Chondrocyte (in vitro differentiated cells): ENCODE measurements around the gene SRPX. TPM values are rescaled to one million over a fixed set of nuclear protein-coding genes. Genes with fewer than 3 reads are reported as not detected.

Experiments used
- DNase-seq: peaks from one replicate; pipeline ENCODE4 v3.0.0; 2021; ENCODE audit warnings: mixed read lengths, low spot score
- H3K27ac Mint-ChIP-seq: one replicate; pipeline ENCODE4 v1.8.0; 2021; ENCODE audit warnings: mild to moderate bottlenecking, moderate library complexity, mixed read lengths; ENCODE audit not compliant: unreplicated experiment
- H3K27me3 Mint-ChIP-seq: 2 replicates; pipeline ENCODE4 v1.8.0; 2021; ENCODE audit warnings: low read depth, mixed read lengths
- H3K36me3 Mint-ChIP-seq: 2 replicates; pipeline ENCODE4 v1.8.0; 2021; ENCODE audit warnings: low read depth, mixed read lengths
- H3K4me1 Mint-ChIP-seq: 2 replicates; pipeline ENCODE4 v1.8.0; 2021; ENCODE audit warnings: low read depth, mild to moderate bottlenecking, mixed read lengths
- H3K4me3 Mint-ChIP-seq: one replicate; pipeline ENCODE4 v1.8.0; 2021; ENCODE audit warnings: mild to moderate bottlenecking, moderate library complexity, mixed read lengths; ENCODE audit not compliant: unreplicated experiment
- H3K9me3 Mint-ChIP-seq: 2 replicates; pipeline ENCODE4 v1.8.0; 2021; ENCODE audit warnings: low read depth, mixed read lengths
- total RNA-seq: library from RNA; stranded (reverse); gene quantifications from 3 replicates; pipeline ENCODE4 v1.2.1, GENCODE V29; 2021
- TF ChIP-seq, protein P1 (sequence below): fragments of 200-600 bp; sonication (generic); IDR thresholded peaks from 2 replicates; pipeline ENCODE4 v1.5.0; 2021; ENCODE audit warnings: antibody characterized with exemption, mild to moderate bottlenecking, moderate library complexity

Gene SRPX
- total RNA-seq, 1 donor from 2014 or later = 35.8 TPM

DNA sequence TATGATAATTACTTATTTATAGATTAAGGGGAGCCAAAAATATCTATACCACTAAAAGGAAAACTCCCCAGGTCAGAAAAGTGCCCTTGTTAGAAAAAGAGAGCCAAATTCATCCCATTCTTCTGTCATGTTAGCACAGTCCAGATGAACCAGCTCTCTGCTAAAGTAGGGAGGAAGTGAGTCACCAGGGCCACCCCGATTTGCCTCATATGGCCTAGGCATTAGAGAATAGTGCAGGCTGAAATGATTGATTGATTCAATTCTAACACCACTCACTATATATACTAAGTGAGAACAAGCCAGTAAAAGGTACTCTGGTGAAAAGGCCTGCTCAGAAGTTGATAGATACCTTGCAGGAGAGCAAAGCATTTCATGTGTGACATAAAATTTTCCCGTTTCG, 94.5 kb downstream of the SRPX start:
- H3K4me1 Mint-ChIP-seq = no peaks in the 10 kb centered on the region
- peaks cover 7% of the 10 kb centered on the region for H3K9me3 Mint-ChIP-seq
- no peak overlapping the region for H3K27ac Mint-ChIP-seq
- H3K27me3 Mint-ChIP-seq = no peaks in the 10 kb centered on the region
- H3K36me3 Mint-ChIP-seq = no peaks in the 10 kb centered on the region
- TF ChIP-seq, protein P1, sequence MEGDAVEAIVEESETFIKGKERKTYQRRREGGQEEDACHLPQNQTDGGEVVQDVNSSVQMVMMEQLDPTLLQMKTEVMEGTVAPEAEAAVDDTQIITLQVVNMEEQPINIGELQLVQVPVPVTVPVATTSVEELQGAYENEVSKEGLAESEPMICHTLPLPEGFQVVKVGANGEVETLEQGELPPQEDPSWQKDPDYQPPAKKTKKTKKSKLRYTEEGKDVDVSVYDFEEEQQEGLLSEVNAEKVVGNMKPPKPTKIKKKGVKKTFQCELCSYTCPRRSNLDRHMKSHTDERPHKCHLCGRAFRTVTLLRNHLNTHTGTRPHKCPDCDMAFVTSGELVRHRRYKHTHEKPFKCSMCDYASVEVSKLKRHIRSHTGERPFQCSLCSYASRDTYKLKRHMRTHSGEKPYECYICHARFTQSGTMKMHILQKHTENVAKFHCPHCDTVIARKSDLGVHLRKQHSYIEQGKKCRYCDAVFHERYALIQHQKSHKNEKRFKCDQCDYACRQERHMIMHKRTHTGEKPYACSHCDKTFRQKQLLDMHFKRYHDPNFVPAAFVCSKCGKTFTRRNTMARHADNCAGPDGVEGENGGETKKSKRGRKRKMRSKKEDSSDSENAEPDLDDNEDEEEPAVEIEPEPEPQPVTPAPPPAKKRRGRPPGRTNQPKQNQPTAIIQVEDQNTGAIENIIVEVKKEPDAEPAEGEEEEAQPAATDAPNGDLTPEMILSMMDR = no peak
- no peak overlapping the region for H3K4me3 Mint-ChIP-seq
- DNase-seq = no peak

GRCh38 chrX:38124000-38124399, 96.7 kb downstream of the SRPX start:
- Mint-ChIP-seq H3K9me3 (peaks cover 7% of the 10 kb centered on the region), H3K4me3 (no peak overlapping the region), H3K4me1 (no peaks in the 10 kb centered on the region), H3K36me3 (no peaks in the 10 kb centered on the region), H3K27ac (no peak overlapping the region), H3K27me3 (no peaks in the 10 kb centered on the region)
- TF ChIP-seq, protein P1 = no peak
- no peak for DNase-seq

DNA sequence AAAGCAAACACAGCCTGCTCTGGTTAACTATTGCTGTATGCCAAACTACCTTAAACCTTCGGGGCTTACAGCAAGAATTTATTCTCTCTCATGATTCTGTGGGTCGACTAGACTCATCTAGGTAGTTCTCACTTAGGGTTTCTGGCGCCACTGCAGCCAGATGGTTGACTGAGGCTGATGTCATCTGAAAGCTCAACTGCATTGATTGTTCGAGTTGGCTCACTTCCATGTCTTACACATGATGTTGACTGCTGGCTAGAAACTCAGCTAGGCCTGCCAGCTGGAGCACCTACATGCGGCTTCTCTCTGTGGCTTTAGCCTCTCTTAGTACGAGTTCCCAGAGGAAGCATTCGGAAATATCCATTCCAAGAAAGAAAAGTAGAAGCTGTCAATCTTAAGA, 103.2 kb downstream of the SRPX start:
- H3K4me1 Mint-ChIP-seq = no peaks in the 10 kb centered on the region
- TF ChIP-seq, protein P1 = no peak
- DNase-seq = no peak
- no peak overlapping the region for H3K4me3 Mint-ChIP-seq
- peaks cover 9% of the 10 kb centered on the region for H3K9me3 Mint-ChIP-seq
- H3K36me3 Mint-ChIP-seq = no peaks in the 10 kb centered on the region
- no peaks in the 10 kb centered on the region for H3K27me3 Mint-ChIP-seq
- H3K27ac Mint-ChIP-seq = no peak overlapping the region

DNA sequence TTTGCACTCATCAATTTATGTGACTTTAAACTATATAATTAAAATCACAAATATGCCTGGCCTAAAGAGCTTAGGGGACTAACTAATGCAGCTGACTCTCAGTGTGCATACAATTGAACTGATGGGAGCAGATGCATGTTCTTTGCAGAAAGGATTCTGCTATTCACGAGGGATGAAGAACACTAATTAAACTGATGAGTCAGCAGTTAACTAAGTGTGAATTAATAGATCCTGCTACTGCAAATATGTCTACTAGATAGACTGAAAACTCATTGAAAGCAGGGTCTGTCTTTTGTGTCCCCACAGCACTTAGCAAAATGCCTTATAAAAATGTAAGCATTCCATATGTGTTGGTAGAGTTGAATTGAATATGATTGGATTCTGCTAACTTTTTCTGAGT, 104.0 kb downstream of the SRPX start:
- no peak overlapping the region for H3K4me3 Mint-ChIP-seq
- TF ChIP-seq, protein P1 = no peak
- H3K27me3 Mint-ChIP-seq = no peaks in the 10 kb centered on the region
- no peak overlapping the region for H3K27ac Mint-ChIP-seq
- no peaks in the 10 kb centered on the region for H3K4me1 Mint-ChIP-seq
- H3K36me3 Mint-ChIP-seq = no peaks in the 10 kb centered on the region
- H3K9me3 Mint-ChIP-seq = peaks cover 5% of the 10 kb centered on the region
- no peak for DNase-seq

- DNase-seq = no peak
- no peaks in the 10 kb centered on the region for H3K27me3 Mint-ChIP-seq
- TF ChIP-seq, protein P1 = no peak
- H3K36me3 Mint-ChIP-seq = no peaks in the 10 kb centered on the region
- no peaks in the 10 kb centered on the region for H3K4me1 Mint-ChIP-seq
- no peak overlapping the region for H3K4me3 Mint-ChIP-seq
- peaks cover 13% of the 10 kb centered on the region for H3K9me3 Mint-ChIP-seq
- H3K27ac Mint-ChIP-seq = no peak overlapping the region
Measured at GRCh38 chrX:38112566-38112965, 108.1 kb downstream of the SRPX start.
